HG02840 (cell line): Measurements from ENCODE around the gene GOLT1A.

ENCODE experiments used
- ATAC-seq: cut with Tn5 transposase; IDR thresholded peaks from one replicate; pipeline ENCODE4 v1.9.1; 2021; ENCODE audit warnings: mild to moderate bottlenecking, moderate library complexity, moderate number of reproducible peaks; ENCODE audit not compliant: unreplicated experiment, low FRiP score

GOLT1A gene

DNA sequence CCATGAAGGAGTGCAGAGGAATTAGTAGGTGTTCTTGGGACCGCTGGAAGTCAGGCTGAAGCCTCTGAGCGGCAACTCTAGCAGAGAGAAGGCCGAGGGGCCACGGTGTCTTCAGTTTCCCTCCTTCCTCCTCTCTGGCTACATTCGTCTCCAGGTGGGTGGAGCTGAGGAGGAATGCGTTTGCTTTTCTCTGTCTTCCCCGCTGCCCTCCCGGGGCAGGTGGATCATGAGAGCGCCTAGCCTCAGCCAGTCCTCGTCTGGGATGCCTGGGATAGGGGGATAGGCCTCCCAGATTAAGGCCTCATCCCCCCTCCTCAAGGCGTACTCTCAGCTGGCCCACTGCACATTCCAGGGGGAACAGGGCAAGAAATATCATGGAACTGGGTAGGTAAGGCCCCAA is 7.5 kb upstream of the GOLT1A start:
- ATAC-seq, result no peak

DNA sequence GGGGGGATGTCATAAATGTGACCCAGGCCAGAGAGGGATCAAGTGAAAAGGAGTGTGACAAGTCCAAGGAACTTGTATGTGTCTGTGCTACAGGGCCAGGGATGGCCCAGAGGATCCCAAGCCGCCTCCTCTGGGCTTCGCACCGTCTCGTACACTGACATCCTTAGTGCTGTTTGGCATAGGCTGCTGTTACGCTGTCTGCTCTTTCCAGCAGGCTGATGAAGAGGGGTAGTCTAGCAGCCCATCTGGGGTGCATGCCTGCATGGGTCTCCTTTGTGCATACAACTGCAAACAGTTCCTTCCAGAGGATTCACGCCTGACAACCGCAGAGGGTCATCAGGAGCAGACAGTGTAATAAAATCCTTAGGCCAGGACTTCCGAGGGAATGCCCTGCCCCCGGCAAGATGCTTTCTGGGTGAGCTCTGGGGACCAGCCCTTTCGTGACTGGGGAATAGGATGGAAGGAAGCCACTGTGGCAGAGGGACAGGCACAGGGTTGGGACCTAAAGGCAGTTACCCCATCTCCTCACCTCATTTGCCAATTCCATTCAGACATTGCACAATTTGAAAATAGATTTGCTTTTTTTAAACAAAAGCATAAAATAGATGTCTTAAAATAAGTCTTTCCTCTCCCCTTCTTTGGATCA is 6.3 kb upstream of the GOLT1A start:
- no peak for ATAC-seq

DNA sequence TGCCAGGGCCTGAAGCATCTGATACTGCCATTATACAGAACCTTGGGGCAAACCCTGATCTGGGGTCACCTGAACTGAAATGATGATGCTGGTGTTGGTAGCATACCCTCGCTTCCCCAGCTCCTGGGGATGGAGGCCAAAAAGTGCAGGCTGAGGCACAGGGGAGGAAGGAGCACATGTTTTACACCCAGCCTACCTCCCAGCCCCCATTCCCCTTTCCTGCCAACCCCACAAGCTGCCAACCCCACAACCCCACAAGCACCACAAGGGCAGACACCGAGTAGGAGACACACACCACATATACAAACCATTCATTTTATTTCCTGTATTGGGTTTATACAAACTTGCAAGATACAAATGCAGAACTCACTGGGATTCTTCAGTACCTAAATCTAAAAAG is 4.8 kb upstream of the GOLT1A start:
- no peak for ATAC-seq

DNA sequence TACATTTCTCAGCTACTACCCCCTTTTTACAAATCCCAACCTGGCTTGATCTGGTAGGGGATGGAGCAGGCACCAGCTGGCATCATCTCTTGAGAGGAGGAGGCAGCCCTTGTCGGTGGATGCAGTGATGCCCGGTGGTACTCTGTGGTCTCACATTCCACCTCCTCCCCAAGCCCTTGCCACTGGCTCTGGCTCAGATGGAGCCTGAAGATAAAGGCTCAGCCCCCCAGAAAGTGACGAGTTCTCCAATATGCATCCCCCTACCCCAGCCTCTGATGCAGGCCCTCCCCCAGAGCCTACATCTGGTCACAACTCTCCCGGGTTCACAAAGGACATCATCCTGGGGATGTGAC is 3.8 kb upstream of the GOLT1A start:
- ATAC-seq, result no peak

DNA sequence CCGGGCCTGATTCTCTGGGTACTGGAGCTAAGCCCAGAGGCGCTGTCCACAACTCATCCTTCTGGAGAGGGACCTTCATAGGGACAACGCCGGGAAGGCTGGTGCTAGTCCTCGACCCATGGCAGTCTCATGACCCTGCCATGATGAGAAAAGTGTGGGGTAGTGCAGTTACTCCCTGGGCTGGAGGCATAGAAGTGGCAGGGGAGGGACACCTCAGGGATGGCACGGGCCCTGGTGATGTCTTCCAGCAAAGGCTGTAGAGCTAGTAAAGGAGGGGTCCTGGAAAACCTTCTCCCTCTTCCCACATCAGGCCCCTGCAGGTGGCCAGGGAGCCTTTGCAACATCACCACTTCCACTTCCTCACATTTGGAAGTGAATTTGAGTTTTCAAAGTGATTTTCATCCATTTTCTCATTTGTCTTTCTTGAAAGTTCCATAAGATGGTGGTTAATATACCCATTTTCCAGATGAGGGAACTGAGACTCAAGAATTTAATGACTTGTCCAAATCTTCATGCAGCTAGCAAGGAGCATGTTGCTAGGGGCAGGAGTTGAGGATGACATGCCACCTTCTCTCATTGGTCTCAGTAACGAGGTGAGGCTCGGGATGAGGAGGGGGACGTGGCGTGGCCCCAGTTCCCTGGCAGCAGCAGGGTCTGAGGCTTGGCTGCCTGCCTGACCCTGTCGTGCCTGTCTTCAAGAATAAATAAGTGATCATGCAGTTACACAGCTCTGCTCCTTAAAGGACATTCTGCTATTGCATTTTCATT is 3.3 kb upstream of the GOLT1A start:
- no peak for ATAC-seq

DNA sequence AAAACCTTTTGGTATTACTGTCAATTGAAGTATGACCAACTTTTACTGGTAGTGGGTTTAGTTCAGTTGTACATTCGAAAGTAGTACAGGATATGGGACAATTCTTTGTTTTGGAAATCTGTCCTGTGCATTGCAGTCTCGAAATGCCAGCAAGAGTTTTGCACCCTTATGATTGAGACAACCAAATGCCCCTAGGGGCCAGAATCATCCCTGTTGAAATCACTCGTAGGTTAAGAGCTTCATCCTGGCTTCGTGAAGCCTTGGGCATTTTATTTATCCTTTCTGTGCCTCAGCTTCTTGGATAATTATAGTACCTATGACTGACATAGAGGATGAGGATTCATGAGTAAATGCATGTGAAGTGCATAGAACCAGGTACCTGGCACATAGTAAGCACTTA is 2.4 kb upstream of the GOLT1A start:
- no peak for ATAC-seq

DNA sequence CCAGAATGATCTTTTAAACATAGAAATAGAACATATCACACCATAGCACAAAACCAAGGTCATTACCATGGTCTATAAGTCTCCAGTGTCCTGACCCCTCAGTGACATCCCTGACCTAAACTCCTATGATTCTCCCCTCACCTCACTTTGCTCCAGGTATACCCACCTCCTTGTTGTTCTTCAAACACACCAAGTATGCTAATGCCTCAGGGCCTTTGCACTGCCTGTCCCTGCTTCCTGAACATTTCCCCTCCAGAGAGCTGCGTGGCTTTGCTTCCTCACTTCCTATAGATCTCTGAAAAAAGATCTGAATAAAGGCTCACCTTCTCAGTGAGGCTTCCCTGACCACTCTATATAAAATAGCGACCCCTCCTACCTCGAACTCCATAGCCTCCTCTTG is 1.1 kb downstream of the GOLT1A start:
- no peak for ATAC-seq

DNA sequence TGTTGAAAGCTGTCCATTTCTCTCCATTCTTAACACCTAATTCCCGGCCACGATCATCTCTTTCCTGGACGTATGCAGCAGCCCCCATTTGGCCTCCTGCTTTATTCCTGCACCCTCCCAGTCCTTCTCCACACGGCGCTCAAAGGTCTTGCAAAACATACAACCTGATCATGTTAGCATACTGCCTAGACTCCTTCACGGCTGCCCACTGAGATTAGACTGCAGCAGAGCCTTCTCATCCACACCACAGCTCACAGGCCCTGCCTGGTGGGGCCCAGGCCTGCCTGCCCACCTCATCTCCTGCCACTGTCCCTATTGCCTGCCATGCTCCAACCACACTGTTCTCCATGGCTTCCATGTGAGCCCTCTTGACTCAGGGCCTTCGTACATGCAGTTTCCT is 2.7 kb downstream of the GOLT1A start:
- no peak for ATAC-seq

DNA sequence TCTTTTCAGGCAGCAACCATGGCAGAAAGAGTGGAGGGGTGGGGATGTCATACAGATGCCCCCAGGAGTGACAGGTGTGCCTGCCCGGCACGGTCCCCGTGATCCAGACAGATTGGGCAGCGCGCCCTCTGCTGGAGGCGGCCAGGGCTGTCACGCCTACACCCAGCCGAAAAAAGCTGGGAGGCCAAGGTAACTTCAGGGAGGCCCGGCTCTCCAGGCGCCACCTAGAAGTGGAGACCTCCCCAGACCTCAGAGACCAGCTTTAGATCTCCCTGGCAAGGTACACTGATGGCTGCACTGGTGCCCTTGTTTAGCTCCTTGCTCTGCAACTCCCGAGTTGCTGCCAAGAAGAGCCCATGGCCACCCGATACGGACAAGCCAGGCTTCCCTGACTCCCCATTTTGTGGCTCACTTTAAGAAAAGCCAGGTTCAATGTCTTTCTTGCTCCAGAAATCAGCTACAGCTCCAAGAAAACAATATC is 6.6 kb downstream of the GOLT1A start:
- no peak for ATAC-seq

DNA sequence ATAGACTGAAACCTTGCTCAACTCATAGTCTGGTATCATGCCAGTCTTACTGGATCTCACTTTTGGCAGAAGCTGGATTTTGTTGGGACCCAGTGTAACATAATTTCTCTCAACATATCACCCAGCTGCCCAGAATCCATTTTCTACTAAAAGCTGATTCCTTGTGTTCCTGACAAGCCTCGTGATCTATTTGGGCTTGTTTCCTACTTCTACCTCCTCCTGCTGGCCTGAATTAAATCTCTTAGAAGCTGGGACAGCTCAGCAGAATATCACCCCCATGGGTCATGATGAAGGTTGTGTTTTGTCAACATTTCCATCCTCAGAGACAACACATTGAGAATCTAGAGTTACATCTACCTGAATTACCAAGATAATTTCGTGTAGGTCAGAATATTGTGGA is 7.7 kb downstream of the GOLT1A start:
- no peak for ATAC-seq

DNA sequence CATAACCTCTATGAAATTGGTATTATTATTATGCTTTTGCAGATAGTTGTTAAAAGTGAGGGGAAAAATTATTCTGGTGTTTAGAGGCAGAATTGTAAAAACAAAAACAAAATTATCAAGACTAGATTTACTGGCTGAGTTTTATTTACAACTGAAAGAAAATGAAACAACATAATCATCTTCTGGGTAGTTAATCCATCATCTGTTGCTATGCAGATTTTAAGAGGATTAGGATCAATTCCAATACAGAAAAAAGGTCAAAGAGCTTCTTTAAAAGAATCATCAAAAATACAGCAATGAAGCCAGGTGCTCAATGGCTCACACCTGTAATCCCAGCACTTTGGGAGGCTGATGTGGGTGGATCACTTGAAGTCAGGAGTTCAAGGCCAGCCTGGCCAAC is 8.3 kb downstream of the GOLT1A start:
- no peak for ATAC-seq

DNA sequence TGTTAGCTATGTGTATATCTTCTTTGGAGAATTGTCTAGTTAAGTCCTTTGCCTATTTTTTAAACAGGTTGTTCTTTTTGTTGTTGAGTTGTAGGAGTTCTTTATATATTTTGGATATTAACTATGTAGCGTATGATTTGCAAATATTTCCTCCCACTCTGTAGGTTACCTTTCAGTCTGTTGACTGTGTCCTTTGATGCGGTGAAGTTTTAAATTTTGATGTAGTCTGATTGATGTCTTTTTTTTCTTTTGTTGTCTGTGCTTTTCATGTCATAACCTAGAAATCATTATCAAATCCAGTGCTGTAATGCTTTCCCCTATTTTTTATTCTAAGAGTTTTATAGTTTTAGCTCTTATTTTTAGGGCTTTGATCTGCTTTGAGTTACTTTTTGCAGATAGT is 8.8 kb downstream of the GOLT1A start:
- no peak for ATAC-seq

DNA sequence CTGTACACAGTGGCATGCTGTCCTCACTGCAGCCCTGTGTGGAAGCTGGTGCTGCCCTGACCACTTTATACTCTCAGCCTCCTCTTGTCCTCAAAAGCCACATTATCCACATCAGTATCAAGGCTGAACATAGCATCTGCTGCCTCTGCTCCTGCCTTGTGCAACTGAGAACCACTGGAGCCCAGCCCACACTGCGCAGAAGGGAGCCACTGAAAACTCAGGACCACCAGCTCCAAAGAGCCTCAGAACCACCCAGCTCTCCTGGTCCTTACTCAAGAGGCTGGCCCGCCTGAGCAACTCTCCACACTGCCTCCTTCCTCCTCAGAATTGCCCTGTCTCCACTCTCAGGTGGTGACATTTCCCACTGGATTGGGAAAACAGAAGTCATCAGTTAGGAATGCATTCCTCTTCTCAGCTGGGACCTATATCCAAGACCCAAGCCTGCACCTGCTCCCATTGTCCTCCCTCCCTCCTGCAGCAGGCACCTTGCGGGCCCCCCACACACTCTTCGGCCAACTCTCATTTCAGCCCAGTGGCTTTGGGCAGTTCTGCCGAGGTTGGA is 10.5 kb downstream of the GOLT1A start:
- ATAC-seq, result no peak

DNA sequence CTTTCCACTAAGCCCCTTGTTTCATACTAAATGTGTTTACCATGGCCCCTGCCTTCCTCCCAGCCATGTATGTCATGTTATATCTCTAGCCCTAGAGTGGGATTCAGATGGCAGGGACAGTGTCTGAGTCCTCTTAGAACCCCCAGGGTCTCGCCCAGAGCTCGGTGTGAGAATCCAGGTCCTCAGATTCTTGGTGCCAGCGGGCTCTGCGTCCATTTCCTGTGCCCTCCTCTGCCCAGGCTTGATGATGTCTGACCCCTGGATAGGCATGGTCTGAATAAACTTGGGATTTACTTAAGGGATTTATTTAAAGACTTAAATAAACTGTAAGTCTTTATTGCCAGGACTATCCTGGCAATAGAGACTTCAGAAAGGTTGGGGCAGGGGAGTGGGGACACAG is 11.3 kb downstream of the GOLT1A start:
- ATAC-seq, result no peak

DNA sequence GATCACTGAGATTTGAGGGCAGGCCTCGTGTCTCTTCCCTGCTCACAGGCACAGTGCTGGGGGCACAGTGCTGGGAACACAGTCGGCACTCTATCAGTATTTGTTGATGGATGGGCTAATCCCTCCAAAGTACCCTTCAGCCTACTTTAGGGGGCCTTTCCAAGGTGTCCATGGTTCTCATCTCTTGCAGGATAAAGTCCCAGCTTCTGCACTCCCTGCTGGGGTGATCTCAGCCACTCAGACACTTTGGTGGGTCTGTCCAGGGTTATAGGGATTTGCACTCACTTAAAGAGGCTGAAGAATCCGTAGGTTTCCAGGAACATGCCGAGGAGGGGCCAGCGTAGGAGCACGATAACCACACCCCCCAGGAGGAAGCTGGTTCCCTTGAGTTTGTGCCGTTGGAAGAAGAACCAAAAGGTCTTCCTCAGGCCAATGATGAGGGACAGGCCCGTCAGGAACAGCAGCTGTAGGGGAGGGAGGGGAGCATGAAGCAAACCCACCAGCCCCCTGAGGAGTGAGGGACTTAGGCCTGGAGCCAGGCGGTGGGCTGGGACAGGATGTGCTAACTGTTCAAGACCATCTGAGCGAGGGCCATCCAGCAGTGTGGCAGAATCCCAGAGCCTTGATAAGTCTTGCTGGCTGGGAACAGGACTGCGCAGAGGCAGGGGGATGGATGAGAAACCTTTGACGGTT is 12.3 kb downstream of the GOLT1A start:
- no peak for ATAC-seq

DNA sequence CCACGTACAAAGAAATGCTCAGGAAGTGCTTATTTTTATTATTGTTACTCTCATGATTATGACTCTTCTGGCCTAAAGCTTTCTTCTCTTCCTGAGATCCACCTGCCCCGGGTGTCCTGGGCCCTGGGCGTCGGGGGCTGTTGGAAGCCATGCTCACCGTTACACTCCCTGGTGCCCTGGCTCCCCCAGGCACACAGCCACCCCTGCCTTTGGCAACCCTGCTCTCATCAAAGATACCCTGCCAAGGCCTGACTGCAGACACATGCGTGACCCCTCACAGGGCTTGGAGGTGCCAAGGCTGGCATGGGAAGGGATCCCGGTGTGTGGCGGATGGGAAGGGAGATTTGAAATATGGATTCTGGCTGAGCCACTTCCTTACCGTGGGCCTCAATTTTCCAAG is 14.2 kb downstream of the GOLT1A start:
- no peak for ATAC-seq

DNA sequence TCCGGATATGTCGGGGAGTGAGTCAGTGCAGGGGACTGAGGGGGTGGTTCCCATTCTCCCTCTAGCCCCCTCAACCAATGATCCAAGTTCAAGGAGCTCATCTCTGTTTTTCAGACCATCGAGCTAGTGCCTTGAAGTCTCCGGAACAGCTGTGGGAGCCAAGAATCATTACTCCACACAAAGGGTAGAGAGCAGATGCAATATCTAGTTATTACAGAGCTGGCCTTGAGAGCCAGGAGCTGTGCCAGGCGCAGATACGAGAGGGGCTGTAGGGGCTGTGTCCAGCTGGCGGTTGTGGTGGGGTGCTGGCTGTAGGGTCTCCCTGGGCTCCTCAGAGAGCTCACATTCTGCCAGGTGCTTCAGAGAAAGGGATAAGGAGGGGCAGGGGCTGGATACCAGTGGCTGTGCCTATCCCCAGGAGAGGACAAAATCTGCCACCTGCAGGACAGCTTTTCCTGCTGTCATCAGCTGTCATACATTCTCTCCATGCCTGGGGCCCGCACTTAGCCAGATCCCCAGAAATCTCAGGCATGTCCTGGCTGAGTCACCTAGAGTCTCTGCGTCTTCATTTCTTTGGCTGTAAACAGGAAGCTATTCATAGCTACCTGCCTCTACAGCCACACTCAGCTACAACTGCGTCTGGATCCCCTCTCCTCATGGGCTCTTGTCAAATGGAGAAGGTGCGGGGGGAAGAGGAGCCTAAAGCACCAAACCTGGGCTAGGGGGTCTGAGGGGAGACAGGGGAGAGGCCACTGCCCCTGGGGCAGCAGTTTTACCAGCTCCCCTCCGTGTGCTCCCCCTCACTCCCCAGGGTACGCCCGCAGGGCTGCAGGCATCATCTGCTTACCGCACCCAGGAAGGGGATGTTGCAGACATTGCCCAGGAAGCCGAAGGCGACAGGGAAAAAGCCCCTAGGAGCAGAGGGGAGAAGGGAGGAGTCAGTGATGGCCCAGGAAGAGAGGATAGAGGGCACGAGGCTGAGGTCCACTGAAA is 15.1 kb downstream of the GOLT1A start:
- no peak for ATAC-seq

DNA sequence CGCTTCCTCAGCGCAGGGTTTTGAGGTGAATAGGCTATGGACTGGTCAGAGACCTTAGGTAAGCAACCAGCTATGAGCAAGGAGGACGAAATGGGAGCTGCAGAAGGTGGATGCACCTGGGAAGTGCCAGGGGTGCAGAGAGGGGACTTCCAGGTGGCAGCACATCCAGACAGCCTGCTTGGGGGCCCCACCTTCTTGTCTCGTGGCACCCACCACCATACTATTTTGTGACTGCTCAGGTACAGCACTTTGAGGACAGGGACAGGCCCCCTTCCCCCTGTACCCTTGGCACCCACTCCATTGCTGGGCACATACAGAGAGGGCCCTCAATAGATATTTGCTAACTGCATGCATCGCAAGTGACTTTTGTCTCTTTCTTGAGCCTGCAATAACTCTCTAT is 16.7 kb downstream of the GOLT1A start:
- no peak for ATAC-seq

DNA sequence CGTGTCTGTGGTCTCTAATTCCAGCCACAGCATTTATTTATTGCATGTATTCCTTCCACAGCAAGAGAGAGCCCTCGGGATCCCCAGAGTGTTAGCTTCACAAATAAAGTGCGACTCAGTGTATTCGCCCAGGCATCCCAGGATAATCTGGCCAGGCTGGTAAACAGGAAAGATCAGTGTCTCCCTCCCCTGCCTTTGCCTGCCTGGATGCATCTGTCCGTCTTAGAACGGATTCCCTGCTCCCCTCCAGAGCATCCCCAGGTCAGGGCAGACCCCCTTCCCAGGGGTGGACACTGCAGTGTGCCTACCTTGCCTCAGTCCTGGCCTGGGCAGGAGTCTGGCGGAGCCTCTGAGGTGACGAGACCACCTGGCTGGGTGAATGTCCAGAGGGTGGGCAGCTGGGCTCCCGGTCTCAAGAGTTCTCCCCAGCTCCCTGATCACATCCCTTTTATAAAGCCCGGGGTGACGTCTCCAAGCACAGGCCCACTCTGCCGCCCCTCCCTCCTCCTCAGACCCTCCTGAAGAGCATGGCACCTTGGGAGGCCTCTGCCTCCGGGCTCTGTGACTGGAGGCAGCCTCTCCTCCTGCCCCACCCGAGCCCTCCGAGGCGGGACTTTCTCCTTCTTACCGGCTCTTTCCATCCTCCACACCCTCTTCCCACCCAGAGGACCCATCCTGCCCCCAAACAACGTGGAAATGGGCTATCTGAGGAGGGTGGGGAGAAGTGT is 17.6 kb downstream of the GOLT1A start, which contains the start of gene KISS1:
Gene KISS1, minus strand, starts transcription at position 424 of the 728 bp plus-strand sequence. CDS start 3,615 bp downstream, outside the sequence.
- ATAC-seq, result no peak
